SIG-M5 (cell line): Measurements from ENCODE around the gene FAM117B.
"Not testable (repeated sequence)": the region's sequence is repeated elsewhere in the genome, so short reads cannot be mapped to it uniquely, and the experiment has no call there.

ENCODE experiments used
- DNase-seq: peaks from one replicate; lab custom pipeline; 2025; lab: John Stamatoyannopoulos, UW

Gene FAM117B

DNA sequence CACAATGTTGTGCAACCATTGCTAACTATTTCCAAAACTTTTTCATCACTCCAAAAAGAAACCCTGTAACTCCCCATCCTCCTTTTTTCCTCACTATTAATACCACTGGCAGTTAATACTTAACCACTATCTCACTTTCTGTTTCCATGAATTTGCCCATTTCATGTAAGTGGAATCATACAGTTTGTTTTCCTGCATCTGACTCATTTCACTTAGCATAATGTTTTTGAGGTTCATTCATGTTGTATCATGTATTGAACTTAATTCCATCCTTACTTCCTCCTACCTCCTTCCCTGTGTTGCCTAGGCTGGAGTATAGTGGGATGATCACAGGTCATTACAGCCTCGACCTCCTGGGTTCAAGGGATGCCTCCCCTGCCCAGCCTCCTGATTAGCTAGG, 68.3 kb downstream of the FAM117B start:
- no peak for DNase-seq

GRCh38 chr2:202704248-202704647, 69.5 kb downstream of the FAM117B start:
- no peak for DNase-seq

DNA sequence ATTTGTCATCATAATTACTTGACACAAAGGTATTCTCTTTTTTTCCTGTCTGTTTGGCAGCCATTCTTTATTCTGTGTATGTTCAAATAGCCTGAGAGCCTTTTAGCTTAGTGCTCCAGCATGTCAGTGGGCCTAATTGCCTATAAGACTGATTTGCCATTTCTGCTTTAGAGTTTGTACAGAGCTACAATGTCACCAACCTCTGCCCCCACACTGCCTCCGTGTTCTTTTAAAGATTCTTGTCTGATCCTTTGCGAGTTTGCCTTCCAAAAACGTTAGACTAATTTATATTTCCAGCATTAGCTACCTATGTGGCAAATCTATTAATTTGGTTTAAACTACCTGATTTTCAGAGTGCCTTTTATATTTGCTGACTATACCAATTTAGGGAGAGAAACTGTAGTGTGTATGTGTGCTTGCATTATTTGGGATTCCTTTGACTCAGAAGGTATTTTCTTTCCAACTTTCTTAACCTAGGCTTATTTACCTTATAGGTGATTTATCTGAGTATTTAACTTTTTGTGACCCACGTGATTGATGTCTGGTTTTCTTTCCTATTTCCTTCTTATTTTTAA, 70.8 kb downstream of the FAM117B start:
- DNase-seq = no peak

DNA sequence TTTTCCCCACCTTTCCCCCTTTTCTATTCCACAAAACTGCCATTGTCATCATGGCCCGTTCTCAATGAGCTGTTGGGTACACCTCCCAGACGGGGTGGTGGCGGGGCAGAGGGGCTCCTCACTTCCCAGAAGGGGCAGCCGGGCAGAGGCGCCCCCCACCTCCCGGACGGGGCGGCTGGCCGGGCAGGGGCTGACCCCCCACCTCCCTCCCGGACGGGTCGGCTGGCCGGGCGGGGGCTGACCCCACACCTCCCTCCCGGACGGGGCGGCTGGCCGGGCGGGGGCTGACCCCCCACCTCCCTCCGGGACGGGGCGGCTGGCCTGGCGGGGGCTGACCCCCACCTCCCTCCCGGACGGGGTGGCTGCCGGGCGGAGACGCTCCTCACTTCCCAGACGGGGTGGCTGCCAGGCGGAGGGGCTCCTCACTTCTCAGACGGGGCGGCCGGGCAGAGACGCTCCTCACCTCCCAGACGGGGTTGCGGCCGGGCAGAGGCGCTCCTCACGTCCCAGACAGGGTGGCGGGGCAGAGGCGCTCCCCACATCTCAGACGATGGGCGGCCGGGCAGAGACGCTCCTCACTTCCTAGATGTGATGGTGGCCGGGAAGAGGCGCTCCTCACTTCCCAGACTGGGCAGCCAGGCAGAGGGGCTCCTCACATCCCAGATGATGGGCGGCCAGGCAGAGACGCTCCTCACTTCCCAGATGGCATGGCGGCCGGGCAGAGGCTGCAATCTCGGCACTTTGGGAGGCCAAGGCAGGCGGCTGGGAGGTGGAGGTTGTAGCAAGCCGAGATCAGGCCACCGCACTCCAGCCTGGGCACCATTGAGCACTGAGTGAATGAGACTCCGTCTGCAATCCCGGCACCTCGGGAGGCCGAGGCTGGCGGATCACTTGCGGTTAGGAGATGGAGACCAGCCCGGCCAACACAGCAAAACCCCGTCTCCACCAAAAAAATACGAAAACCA, 80.5 kb downstream of the FAM117B start:
- not testable (repeated sequence) for DNase-seq

DNA sequence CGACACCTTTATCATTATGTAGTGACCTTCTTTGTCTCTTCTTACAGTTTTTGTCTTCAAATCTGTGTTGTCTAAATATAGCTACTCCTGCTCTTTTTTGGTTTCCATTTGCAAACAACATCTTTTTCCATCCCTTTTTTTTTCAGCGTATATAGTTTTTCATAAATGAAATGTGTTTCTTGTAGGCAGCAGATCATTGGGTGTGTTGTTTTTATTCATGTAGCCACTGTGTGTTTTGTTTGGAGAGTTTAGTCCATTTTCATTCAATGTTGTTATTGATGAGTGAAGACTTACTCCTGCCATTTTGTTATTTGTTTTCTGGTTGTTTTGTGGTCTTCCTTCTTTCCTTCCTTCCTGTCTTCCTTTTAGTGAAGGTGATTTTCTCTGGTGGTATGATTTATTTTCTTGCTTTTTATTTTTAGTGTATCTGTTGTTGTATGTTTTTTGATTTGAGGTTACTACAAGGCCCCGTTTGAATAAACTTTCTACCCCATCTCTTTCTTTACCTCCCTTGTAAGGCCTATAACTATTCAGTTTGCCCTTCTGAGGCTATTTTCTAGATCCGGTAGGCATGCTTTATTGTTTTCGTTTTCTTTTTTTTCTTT, 81.4 kb downstream of the FAM117B start:
- no peak for DNase-seq

GRCh38 chr2:202716953-202717597, 82.3 kb downstream of the FAM117B start:
- no peak for DNase-seq

- DNase-seq = no peak
Observed at GRCh38 chr2:202717598-202718310, 83.0 kb downstream of the FAM117B start.

DNA sequence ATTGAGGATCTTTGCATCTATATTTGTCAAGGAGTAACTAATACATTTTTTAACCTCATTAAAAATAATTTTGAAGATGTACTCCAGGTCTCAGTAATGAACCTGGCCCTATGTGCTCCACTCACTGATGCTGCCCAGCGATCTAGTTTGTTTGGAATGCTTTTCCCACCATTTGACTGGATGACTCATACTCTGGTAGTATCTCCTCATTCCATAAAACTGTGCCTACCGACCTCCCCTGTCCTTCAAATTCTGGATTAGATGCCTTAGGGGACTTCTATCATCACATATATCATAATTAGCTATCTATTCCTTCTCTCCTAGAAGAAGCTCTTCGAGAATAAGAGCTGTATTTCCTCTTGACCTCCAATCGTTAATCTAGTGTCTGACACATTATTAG, 83.8 kb downstream of the FAM117B start:
- no peak for DNase-seq

DNA sequence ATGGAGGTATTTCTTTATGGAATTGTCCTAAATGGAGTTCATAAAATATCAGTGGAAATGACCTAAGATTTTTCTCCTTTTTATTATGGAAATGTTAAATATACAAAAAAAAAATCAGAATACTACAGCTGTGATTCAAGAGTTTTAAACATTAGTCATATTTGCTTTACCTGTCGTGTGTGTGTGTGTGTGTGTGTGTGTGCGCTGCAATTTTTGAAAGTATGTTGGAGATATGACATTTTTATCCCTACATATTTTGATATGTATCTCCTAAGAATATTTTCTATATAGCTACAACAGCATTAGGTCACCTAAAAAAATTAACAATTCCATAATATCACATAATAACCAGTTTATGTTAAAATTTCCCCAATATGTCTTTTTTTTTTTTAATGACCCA, 85.5 kb downstream of the FAM117B start:
- no peak for DNase-seq

GRCh38 chr2:202721621-202722020, 86.9 kb downstream of the FAM117B start:
- no peak for DNase-seq

DNA sequence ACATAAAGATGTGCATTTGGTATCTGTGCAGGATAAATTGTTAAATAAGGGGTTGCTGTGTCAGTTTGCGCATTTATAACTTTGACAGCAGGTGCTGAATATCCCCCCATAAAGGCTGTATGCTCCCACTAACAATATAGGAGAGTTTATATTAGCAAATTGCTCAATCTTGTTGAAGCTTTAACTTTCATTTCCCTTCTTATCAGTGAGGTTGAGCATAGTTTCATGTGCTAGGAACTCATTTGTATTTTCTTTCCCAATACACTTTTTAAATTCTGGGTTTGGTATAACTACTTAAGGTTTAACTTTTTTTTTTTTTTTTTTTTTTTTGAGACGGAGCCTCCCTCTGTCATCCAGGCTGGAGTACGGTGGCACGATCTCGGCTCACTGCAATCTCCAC, 89.0 kb downstream of the FAM117B start:
- no peak for DNase-seq

DNA sequence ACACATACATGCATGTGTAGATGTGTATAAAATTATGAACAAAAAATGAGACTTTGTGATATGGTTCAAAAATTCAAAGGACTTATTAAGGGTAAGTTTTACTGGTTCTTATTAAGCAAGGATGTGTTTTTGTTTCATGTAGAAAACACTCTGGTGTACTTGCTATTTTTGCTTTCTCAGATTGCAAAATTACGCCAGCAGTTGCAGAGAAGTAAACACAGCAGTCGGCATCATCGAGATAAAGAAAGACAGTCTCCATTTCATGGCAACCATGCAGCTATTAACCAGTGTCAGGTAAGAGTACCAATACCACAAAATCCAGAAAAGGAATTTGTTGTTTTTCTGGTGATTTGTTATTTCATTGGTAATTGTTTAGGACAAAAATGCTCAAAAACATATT, 91.3 kb downstream of the FAM117B start:
- DNase-seq = no peak

DNA sequence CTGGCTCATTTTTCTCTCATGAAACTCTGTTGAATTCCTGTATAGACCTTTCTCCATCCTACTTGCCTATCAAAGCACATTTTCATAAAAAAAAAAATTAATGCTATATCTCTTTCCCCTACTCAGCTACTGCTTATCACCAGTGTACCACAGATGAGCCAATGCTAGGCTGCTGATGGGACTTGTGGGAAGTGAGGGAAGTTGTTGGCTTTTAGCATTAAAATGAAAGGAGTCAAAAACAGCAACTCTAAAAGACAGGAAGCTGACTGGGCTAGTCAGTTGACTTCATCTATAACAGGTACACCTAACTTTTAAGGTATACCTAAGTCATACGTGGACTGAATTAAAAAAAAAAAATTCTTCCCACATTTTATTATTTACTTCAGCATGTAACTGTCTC, 102.1 kb downstream of the FAM117B start:
- no peak for DNase-seq

GRCh38 chr2:202743613-202744012, 108.8 kb downstream of the FAM117B start:
- DNase-seq = no peak

DNA sequence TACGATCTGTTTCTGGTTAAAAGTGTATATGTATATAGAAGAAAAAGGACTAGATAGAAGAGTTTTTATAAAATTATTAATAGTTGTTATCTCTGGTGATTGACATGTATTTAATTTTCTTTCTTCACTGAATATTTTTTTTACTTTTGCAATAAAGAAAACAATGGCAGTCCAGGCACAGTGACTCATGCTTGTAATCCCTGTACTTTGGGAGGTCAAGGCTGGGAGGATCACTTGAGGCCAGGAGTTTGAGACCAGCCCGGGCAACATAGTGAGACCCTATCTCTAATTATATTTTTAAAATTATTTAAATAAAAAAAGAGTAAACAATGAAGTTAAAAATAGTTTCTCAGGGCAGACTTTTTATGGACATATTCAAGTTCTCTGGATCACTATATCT, 114.7 kb downstream of the FAM117B start:
- no peak for DNase-seq

DNA sequence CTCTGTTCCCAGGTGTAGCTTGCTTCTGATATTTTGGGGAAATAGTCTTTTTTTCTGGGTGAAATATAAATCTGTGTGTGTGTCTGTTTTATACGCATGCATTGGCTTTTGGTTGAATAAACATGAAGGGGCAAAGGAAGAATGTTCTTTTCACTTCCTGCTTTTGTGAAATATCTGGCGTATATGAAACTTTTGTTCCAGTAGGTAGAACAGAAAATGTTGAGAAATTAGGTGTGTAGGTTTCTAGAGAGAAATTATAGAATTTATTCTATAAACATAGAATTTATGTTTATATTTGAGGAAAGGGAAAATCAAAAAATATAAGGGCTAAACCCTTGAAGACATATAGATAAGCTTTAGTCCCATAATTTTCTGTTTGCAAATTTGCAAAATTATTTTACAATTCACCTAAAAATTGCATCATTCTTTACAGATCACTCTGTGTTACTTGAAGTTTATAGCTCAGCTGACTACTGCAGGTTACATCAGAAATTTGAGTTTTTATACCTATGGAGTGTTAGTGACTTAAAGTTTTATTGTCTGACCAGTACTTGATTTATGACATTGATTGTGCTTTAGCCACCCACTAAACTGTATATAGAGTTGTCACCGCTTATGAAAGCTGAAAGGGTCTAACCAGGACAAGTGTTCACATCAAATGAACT, 116.1 kb downstream of the FAM117B start:
- DNase-seq = no peak

DNA sequence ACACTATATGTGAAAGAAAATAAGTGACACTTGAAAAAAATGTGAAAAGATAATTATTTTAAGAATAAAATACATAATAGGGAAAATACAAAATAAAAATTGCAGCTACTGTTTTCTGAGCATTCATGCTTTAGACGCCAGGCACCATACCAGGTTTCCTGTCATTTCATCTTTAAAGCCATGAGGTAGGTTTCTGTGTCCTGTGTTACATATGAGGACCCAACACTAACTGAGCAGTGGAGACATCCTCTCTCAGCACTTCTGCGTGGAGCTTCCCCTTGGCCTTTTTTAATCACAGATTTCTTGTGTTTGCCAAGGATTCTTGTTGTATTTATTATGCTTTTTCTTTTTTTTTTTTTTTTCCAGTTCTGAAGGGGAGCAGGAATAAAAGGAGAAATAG, 117.3 kb downstream of the FAM117B start:
- DNase-seq = no peak

DNA sequence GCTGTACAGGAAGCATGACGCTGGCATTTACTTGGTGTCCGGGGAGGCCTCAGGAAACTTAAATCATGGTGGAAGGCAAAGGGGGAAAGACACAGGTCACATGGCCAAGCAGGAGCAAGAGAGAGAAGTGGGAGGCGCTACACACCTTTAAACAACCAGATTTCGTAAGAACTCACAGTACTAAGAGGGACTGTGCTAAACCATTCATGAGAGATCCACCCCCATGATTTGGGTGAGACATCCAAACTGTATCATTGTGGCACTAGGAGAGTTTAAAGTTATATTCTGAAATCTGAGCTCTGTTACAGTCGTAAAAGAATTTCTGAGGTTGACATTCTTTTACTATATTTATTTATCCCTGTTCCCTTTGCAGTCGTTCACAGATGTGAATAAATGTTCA, 120.2 kb downstream of the FAM117B start:
- DNase-seq = no peak

- no peak for DNase-seq
Observed at GRCh38 chr2:202756598-202756997, 121.8 kb downstream of the FAM117B start.

GRCh38 chr2:202757339-202757738, 122.6 kb downstream of the FAM117B start:
- DNase-seq = no peak

GRCh38 chr2:202758128-202758527, 123.4 kb downstream of the FAM117B start:
- no peak for DNase-seq
